Mucosa of descending colon (tissue), 3 donors: Measurements from ENCODE around the gene GADD45G. TPM values are rescaled to one million over a fixed set of nuclear protein-coding genes. Genes with fewer than 3 reads are reported as not detected.

Experiments used
- ATAC-seq: fragments of 200-7000 bp; cut with Tn5 transposase; one replicate; pipeline ENCODE4 v1.9.1; 2020; ENCODE audit warnings: mild to moderate bottlenecking, moderate library complexity
- DNase-seq, 3 donors: peaks; one replicate each; pipeline ENCODE4 v3.0.0-alpha.2; 2020
- H3K36me3 ChIP-seq: fragments of 200-600 bp; one replicate; pipeline ENCODE4 v1.8.0; 2021; ENCODE audit warnings: low read depth, mild to moderate bottlenecking
- H3K4me1 ChIP-seq: fragments of 200-600 bp; one replicate; pipeline ENCODE4 v1.8.0; 2021; ENCODE audit warnings: low read depth, mild to moderate bottlenecking
- H3K4me3 ChIP-seq: fragments of 200-600 bp; one replicate; pipeline ENCODE4 v1.8.0; 2021; ENCODE audit warnings: mild to moderate bottlenecking
- H3K9me3 ChIP-seq: fragments of 200-600 bp; one replicate; pipeline ENCODE4 v1.8.0; 2021; ENCODE audit warnings: mild to moderate bottlenecking
- intact Hi-C, 2 donors: fragments of 100-400 bp; cut with DNase I in 1 of 2; cut with micrococcal nuclease in 1 of 2; formaldehyde crosslinking; loops; one replicate each; pipeline versions ENCODE4 v1.11.0 to v1.11.1; 2022; cut with DNase I, micrococcal nuclease
- total RNA-seq, 3 donors: library from RNA; stranded (reverse); fragmentation: NEBNext Ultra II Directional in 2 of 3; extraction: Animal tissue kit (Norgen Biotek cat#: 25700) in 2 of 3; gene quantifications; one replicate each; pipeline versions ENCODE4 v1.2.1 to v1.2.4, GENCODE V29; 2021 to 2023
- TF ChIP-seq, protein P1 (sequence below): fragments of 200-600 bp; IDR thresholded peaks from one replicate; pipeline ENCODE4 v1.8.0; 2022; ENCODE audit warnings: antibody characterized with exemption, mild to moderate bottlenecking
- donor health status: DM: no; HTN: no; CAD: no; lungs with moderate emphysema.
- donor health status: DM: no; HTN: no; CAD: no.
- donor health status: DM: no; HTN: yes; CAD: no.

The GADD45G gene
- total RNA-seq, 3 donors from 2014 or later = 5.4 to 18.4 (median 6.6) TPM

DNA sequence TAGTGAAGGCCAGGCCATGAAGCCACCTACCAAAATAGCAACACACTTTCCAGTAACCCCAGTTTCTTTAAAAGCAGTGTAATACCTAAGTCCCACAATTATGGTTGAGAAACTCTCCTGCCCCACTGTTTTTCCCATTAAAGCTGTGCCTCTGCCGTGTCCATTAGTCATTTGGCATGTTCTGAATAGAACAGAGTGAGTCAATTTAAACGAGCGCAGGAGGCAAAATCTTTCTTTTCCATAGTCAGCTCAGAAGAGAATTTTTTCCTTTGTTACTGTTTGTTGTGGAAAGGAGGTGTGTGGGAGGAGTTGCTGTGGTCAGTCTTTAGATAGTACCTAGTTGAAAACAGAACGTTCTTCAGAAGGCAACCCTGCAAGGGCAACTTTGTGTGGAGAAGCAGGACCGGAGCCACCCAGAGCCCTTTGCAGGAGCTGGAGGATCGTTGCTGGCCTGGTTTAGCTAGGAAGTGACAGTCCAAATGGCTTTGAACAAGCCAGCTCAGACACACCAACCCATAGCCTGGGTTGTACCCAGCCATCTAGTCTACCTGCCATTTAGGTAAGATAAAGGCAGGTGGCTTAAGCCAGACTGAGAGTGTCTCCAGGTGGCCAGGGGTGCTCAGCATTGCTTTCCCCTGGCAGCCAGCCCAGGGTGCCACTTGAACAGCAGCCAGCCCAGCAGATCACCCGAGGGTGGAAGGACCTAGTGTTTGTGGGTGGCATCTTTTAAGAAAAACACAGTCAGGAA is 30.4 kb downstream of the GADD45G start:
- peak; percentile 15 for ATAC-seq

DNA sequence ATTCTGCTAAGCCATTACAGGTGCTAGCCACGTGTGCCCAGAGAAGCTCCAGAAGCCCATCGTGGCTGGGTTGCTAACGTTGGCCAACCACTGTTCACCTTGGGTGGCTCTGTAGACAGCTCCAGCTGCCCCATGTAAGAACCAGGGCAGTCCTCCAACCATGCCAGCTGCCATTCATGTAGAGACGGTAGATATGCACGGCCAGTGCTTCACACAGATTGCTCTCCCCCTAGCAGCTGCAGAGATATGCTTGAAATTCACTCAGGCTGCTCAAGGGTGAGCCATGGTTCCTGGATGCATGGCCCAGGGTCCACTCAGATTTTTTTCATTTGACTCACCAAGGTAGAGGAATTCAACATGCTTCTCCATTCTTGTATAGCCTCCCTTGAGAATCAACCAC is 31.0 kb downstream of the GADD45G start:
- H3K4me3 ChIP-seq = no peak overlapping the region
- ATAC-seq (no peak), DNase-seq (no peak)
- H3K4me1 ChIP-seq = no peaks in the 10 kb centered on the region
- no peaks in the 10 kb centered on the region for H3K9me3 ChIP-seq
- TF ChIP-seq, protein P1, sequence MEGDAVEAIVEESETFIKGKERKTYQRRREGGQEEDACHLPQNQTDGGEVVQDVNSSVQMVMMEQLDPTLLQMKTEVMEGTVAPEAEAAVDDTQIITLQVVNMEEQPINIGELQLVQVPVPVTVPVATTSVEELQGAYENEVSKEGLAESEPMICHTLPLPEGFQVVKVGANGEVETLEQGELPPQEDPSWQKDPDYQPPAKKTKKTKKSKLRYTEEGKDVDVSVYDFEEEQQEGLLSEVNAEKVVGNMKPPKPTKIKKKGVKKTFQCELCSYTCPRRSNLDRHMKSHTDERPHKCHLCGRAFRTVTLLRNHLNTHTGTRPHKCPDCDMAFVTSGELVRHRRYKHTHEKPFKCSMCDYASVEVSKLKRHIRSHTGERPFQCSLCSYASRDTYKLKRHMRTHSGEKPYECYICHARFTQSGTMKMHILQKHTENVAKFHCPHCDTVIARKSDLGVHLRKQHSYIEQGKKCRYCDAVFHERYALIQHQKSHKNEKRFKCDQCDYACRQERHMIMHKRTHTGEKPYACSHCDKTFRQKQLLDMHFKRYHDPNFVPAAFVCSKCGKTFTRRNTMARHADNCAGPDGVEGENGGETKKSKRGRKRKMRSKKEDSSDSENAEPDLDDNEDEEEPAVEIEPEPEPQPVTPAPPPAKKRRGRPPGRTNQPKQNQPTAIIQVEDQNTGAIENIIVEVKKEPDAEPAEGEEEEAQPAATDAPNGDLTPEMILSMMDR = no peak
- intact Hi-C loops = no loop called here
- H3K36me3 ChIP-seq = no peaks in the 10 kb centered on the region

More for the DNA sequence above, 30.4 kb downstream of the GADD45G start:
- intact Hi-C loops = no loop called here
- no peak for DNase-seq
- Histone ChIP-seq H3K4me1 (no peaks in the 10 kb centered on the region), H3K36me3 (no peaks in the 10 kb centered on the region), H3K4me3 (no peak overlapping the region), H3K9me3 (no peaks in the 10 kb centered on the region)
- TF ChIP-seq, protein P1 = no peak

DNA sequence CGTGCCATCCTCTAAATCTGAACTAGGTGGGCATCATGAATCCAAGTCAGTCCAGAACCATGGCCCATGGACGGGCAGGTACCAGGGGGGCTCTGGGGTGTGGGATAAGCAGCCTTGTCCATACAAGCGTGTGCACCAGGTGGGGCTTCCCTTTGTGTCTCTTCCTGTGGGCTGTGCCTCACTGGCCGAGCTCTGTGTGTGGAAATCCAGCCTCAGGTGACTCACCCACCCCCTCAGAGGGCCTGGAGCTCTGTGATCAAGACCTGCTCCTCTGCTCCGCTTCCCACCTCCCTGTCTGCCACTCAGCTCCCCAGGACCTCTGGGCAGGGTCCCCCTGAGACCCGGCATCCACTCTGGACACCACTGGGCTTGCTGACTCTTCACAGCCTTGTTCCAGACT is 33.0 kb downstream of the GADD45G start:
- no peaks in the 10 kb centered on the region for H3K36me3 ChIP-seq
- H3K9me3 ChIP-seq = no peaks in the 10 kb centered on the region
- no peak overlapping the region for H3K4me3 ChIP-seq
- TF ChIP-seq, protein P1 = no peak
- intact Hi-C loops = no loop called here
- no peaks in the 10 kb centered on the region for H3K4me1 ChIP-seq
- DNase-seq (no peak), ATAC-seq (no peak)

DNA sequence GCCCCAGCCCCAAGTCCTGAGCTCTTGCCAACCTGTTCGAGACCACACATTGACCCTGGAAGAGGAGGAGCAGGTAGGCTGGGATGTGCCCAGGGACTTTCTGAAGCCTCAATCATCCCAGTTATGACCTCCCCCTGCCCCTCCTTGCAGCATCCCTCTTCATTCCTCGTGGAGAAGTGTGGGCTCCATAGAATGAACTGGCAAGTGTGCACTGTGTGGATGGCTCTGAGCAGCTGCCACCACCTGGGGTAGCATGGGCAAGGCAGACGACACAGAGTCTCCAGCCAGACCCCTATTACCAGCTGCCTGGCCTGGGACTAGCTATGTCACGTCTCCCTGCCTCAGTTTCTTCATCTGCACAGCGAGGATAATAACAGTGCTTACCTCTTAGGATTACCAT is 33.5 kb downstream of the GADD45G start:
- intact Hi-C loops = no loop called here
- ATAC-seq (no peak), DNase-seq (no peak)
- H3K4me1 ChIP-seq = no peaks in the 10 kb centered on the region
- H3K9me3 ChIP-seq = no peaks in the 10 kb centered on the region
- H3K36me3 ChIP-seq = no peaks in the 10 kb centered on the region
- TF ChIP-seq, protein P1 = no peak
- no peak overlapping the region for H3K4me3 ChIP-seq

DNA sequence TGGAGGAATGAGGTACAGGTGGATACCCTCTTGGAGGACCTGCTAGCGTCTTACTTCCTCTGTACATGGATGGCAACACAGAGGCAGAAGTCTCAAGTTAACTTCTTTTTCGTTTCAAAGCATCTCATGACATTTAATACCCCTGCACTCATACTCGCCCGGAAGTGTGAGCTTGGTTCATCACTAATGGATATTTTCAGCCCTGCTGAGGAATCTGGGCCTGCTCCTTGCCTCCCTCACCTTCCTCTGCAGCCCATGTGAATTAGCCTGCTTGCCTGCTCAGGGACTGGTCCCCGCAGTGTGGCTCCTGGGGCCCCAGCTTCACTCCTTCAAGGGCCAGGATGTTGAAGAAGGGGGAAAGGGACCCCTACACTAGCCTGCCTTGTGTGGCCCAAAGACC is 34.1 kb downstream of the GADD45G start:
- H3K4me1 ChIP-seq = no peaks in the 10 kb centered on the region
- intact Hi-C loops = no loop called here
- TF ChIP-seq, protein P1 = no peak

More for the DNA sequence above, 34.1 kb downstream of the GADD45G start:
- no peaks in the 10 kb centered on the region for H3K36me3 ChIP-seq
- no peak overlapping the region for H3K4me3 ChIP-seq
- no peaks in the 10 kb centered on the region for H3K9me3 ChIP-seq
- DNase-seq (no peak), ATAC-seq (no peak)
